Ascending aorta (tissue), 2 donors: ENCODE measurements around the gene GOSR2. TPM values are rescaled to one million over a fixed set of nuclear protein-coding genes. Genes with fewer than 3 reads are reported as not detected.

Experiments used
- DNase-seq, 2 donors: peaks; one replicate each; pipeline ENCODE4 v3.0.0-alpha.2; 2019; ENCODE audit warnings: low spot score in 2 of 2
- H3K27ac ChIP-seq, 2 donors: fragments of 200-600 bp; sonication (generic); one replicate each; pipeline ENCODE4 v1.5.1; 2016 to 2017; ENCODE audit warnings: mild to moderate bottlenecking in 1 of 2
- H3K27me3 ChIP-seq: fragments of 200-600 bp; sonication (generic); one replicate; pipeline ENCODE4 v1.5.1; 2017
- H3K36me3 ChIP-seq, 2 donors: fragments of 200-600 bp; sonication (generic); one replicate each; pipeline ENCODE4 v1.5.1; 2016
- H3K4me1 ChIP-seq, 2 donors: fragments of 200-600 bp; sonication (generic); one replicate each; pipeline ENCODE4 v1.5.1; 2016 to 2017; ENCODE audit warnings: mild to moderate bottlenecking in 1 of 2
- H3K4me3 ChIP-seq, 2 donors: fragments of 200-600 bp; sonication (generic); one replicate each; pipeline ENCODE4 v1.5.1; 2016 to 2017; ENCODE audit warnings: mild to moderate bottlenecking in 1 of 2
- H3K9me3 ChIP-seq, 2 donors: fragments of 200-600 bp; sonication (generic); one replicate each; pipeline ENCODE4 v1.5.1; 2016
- intact Hi-C: fragments of 100-400 bp; cut with DNase I; formaldehyde crosslinking; loops from one replicate; pipeline ENCODE4 v1.15.1; 2023
- total RNA-seq: library from RNA; depleted of rRNA; stranded (reverse); fragments of >200 nt; gene quantifications from one replicate; pipeline ENCODE4 v1.1.0, GENCODE V29; 2016
- TF ChIP-seq, protein P1 (sequence below), 3 experiments: fragments of 200-600 bp in 2 of 3; fragments of 450-650 bp in 1 of 3; sonication (generic) in 2 of 3; IDR thresholded peaks; one replicate each; pipeline ENCODE4 v1.5.1; 2016 to 2019; ENCODE audit warnings: antibody characterized with exemption in 3 of 3, mild to moderate bottlenecking in 1 of 3, moderate library complexity in 1 of 3

Gene GOSR2
- total RNA-seq, 1 donor from 2014 or later, result 36.4 TPM

DNA sequence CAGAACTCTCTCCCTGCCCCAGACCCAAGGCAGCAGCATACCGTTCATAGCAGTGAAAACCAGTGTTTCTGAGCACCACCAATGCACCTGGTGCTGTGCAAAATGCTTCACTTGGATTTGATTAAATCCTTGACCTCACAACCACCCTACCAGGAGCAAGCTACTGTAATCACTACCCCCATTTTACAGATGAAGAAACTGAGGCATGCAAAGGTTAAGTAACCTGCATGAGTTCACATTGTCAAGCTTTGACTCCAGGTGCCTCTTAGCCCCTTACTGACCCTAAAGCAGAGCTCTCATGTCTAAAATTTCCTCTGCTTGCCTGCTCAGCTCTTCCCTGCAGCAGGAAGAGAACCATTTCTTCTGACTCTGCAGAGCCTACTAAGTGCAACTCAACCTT, 34.2 kb upstream of the GOSR2 start:
- Histone ChIP-seq H3K36me3 (no peaks in the 10 kb centered on the region), H3K27ac (no peak overlapping the region), H3K4me1 (no peaks in the 10 kb centered on the region), H3K27me3 (peaks cover 4% of the 10 kb centered on the region), H3K9me3 (no peaks in the 10 kb centered on the region), H3K4me3 (no peak overlapping the region)
- DNase-seq, result no peak
- TF ChIP-seq, protein P1, sequence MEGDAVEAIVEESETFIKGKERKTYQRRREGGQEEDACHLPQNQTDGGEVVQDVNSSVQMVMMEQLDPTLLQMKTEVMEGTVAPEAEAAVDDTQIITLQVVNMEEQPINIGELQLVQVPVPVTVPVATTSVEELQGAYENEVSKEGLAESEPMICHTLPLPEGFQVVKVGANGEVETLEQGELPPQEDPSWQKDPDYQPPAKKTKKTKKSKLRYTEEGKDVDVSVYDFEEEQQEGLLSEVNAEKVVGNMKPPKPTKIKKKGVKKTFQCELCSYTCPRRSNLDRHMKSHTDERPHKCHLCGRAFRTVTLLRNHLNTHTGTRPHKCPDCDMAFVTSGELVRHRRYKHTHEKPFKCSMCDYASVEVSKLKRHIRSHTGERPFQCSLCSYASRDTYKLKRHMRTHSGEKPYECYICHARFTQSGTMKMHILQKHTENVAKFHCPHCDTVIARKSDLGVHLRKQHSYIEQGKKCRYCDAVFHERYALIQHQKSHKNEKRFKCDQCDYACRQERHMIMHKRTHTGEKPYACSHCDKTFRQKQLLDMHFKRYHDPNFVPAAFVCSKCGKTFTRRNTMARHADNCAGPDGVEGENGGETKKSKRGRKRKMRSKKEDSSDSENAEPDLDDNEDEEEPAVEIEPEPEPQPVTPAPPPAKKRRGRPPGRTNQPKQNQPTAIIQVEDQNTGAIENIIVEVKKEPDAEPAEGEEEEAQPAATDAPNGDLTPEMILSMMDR (IDR thresholded peaks at IDR 0.05), result no peak
- intact Hi-C loops, result no loop called here

DNA sequence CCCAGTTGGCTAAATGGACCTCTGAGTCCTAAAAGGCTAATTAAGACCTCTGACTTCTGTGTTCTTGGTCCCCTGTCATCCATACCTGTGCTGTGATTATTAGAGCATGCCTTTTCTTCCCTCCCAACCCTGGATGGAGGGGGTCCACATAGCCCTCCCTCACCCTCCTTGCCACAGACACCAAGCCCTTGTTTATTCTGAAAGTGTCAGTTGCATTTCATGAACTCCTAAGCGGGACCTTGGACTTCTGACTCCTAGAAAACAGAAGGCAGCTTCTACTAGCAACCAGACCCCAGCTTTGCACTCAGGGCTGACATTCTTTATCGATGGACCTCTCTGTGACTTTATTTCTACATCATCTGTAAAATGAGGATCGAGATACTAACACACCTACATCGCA, 33.4 kb upstream of the GOSR2 start:
- no peaks in the 10 kb centered on the region for H3K36me3 ChIP-seq
- TF ChIP-seq, protein P1 (IDR thresholded peaks at IDR 0.05), result no peak
- H3K4me1 ChIP-seq, result no peaks in the 10 kb centered on the region
- H3K4me3 ChIP-seq, result no peak overlapping the region
- H3K27ac ChIP-seq, result no peak overlapping the region
- no peak for DNase-seq
- H3K27me3 ChIP-seq, result peaks cover 1% of the 10 kb centered on the region
- H3K9me3 ChIP-seq, result no peaks in the 10 kb centered on the region
- intact Hi-C loops, result no loop called here

DNA sequence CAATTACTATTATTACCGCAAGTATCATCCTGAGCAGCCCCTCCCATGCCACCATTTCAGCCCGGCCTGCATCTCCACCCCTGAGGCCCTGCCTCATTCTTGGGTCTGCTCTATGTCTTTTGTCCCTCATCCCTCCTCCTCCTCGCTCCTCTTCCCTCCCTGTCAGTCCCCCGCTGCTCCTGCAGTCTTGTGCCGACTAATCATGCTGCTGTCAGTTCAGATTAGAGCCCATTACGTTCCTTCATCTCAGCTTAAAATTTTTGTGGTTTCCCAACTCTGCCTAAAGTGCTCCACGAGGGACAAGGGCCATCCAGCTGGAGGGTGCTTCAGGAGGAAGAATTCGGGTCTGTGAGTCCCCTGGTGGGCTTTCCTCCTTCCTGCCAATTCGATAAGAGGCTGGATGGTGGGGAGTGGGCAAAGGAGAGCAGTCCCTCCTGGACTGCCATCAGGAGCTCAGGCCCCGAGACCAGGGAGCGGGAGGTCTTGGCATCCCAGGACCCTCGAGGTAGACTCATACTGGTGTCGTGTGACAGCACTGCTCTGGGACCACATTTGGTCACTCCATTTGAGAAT, 32.9 kb upstream of the GOSR2 start:
- no peaks in the 10 kb centered on the region for H3K36me3 ChIP-seq
- intact Hi-C loops, result no loop called here
- no peak overlapping the region for H3K4me3 ChIP-seq
- no peak overlapping the region for H3K27ac ChIP-seq
- TF ChIP-seq, protein P1 (IDR thresholded peaks at IDR 0.05), result no peak
- DNase-seq, result no peak
- H3K4me1 ChIP-seq, result no peaks in the 10 kb centered on the region
- H3K9me3 ChIP-seq, result no peaks in the 10 kb centered on the region
- no peaks in the 10 kb centered on the region for H3K27me3 ChIP-seq

DNA sequence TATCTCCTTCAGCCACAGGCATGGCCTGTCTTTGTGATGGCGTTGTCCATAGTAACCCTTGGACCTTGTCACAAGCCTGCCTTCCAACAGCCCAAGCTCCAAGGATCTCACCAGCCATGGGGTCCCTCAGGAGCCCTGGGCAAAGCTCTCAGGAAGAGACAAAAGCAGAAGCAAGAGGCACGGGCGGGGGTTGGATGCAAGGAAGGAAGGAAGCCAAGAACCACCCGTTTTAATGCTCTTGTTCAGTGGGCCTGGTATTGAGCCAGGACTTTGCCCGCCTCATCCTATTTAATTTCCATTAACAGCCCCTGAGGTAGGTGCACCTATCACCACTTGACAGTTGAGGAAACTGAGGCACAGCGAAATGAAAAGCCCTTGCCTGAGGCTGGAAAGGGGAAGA, 32.3 kb upstream of the GOSR2 start:
- TF ChIP-seq, protein P1 (IDR thresholded peaks at IDR 0.05), result no peak
- Histone ChIP-seq H3K9me3 (no peaks in the 10 kb centered on the region), H3K4me3 (no peak overlapping the region), H3K27me3 (no peaks in the 10 kb centered on the region), H3K4me1 (no peaks in the 10 kb centered on the region), H3K36me3 (no peaks in the 10 kb centered on the region), H3K27ac (no peak overlapping the region)
- intact Hi-C loops, result no loop called here
- no peak for DNase-seq

DNA sequence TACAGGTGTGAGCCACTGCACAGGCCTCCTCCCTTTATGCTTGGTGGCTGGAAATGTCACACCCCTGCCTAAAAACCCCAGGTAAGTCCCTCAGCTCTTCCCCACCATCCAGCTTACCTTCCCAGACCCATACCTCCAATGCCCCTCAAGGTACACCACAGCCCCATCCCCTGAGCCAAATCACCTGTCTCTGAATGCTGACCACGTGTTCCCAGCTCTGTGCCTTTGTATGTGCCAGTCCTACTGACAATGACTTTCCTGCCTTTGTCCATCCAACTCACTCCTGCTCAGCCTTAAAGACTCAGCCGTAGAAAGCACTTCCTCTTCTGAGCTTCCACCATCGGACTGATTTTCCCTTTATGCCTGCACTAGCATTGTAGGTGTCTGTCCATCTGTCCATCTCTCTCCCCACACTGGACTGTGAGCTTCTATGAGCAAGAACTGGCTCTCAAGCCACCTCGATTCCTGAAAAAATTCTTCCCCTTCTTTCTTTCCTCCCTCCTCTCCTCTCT, 30.7 kb upstream of the GOSR2 start:
- no peaks in the 10 kb centered on the region for H3K4me1 ChIP-seq
- intact Hi-C loops, result no loop called here
- H3K27me3 ChIP-seq, result no peaks in the 10 kb centered on the region
- no peak for DNase-seq
- no peaks in the 10 kb centered on the region for H3K36me3 ChIP-seq
- no peak overlapping the region for H3K4me3 ChIP-seq
- H3K27ac ChIP-seq, result no peak overlapping the region
- TF ChIP-seq, protein P1 (IDR thresholded peaks at IDR 0.05), result no peak
- no peaks in the 10 kb centered on the region for H3K9me3 ChIP-seq

DNA sequence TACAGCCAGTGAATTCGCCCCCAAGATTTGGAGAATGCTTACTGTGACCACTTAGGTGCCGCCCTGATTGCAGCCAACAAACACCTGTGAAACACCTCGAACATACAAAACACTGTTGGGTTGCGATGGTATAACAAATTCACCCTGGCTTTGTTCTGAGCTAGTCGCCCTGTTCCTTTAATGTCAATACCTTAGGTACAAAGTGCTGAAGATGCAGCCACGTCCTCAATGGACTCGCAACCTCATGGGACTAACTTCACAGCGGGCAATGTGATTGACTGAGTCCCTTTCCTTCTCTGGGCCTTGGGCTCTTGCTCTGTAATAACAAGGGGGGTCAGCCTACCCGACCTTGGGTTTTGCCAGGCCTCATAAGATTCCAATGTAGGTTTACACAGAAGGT, 28.9 kb upstream of the GOSR2 start:
- H3K4me1 ChIP-seq, result no peaks in the 10 kb centered on the region
- no peak overlapping the region for H3K27ac ChIP-seq
- no peak for DNase-seq
- no peaks in the 10 kb centered on the region for H3K27me3 ChIP-seq
- TF ChIP-seq, protein P1 (IDR thresholded peaks at IDR 0.05), result no peak
- intact Hi-C loops, result no loop called here
- H3K9me3 ChIP-seq, result peaks cover 0 to 4% of the 10 kb centered on the region in 2 donors
- no peaks in the 10 kb centered on the region for H3K36me3 ChIP-seq
- H3K4me3 ChIP-seq, result no peak overlapping the region
